ENCODE data around the gene SEC61B. TPM values are rescaled to one million over a fixed set of nuclear protein-coding genes. Genes with fewer than 3 reads are reported as not detected.

SEC61B gene
- total and polyA plus RNA-seq, 10 of the 15 experiments (the other 5 are each of a cell fraction or from before 2014, with no cell fraction given), result 108 to 747 (median 301) TPM

GRCh38 chr9:99266255-99267023 lies 44.4 kb downstream of the SEC61B start (continued):
- no peak for TF ChIP-seq RFX5 (IDR thresholded peaks at IDR 0.05; ENCODE audit: low read depth, low read length)
- TF ChIP-seq ZSCAN29 (IDR thresholded peaks at IDR 0.05), result no peak
- no peak for TF ChIP-seq E2F4 (IDR thresholded peaks at IDR 0.05; ENCODE audit: low read depth, low read length)
- TF ChIP-seq RAD51 (IDR thresholded peaks at IDR 0.05), result peak; percentile 58; the same call in 1 of the 2 replicates
- TF ChIP-seq IKZF1 (conservative IDR thresholded peaks at IDR 0.05), result peak; percentile 89
- no peak for TF ChIP-seq IRF4 (IDR thresholded peaks at IDR 0.05; ENCODE audit: low read depth, low read length)
- no peak for TF ChIP-seq ZBTB40 (IDR thresholded peaks at IDR 0.05; ENCODE audit: borderline replicate concordance)
- TF ChIP-seq TCF7 (IDR thresholded peaks at IDR 0.05; ENCODE audit: borderline replicate concordance), result no peak
- peak; percentile 74 for TF ChIP-seq YY1 (IDR thresholded peaks at IDR 0.05; ENCODE audit: low read depth, low read length)
- TF ChIP-seq IKZF2 (IDR thresholded peaks at IDR 0.05), result peak; percentile 77 to 81
- TF ChIP-seq ZNF274 (IDR thresholded peaks at IDR 0.05; ENCODE audit: insufficient read depth, insufficient read length), result no peak
- TF ChIP-seq CBX3 (IDR thresholded peaks at IDR 0.05; ENCODE audit: borderline replicate concordance, low read depth), result no peak
- no peak for TF ChIP-seq HSF1 (IDR thresholded peaks at IDR 0.05; ENCODE audit: low read depth, low read length)
- TF ChIP-seq BMI1 (IDR thresholded peaks at IDR 0.05; ENCODE audit: borderline replicate concordance), result no peak
- TF ChIP-seq FOXM1 (IDR thresholded peaks at IDR 0.05; ENCODE audit: low read depth, low read length), result 0 out of 2 replicates have a peak, but pooled peaks have one; percentile 30
- 0 out of 2 replicates have a peak, but pooled peaks have one; percentile 18 for TF ChIP-seq ZBED1 (IDR thresholded peaks at IDR 0.05; ENCODE audit: borderline replicate concordance)
- peak; percentile 90 to 97 (median 93); a peak in 5 of 6 replicates for TF ChIP-seq CTCF (IDR thresholded peaks at IDR 0.05 in 2 of 3, conservative IDR thresholded peaks at IDR 0.05 in 1 of 3; ENCODE audit: control insufficient read depth in 2 of 3, extremely low read depth in 1 of 3, insufficient read depth in 1 of 3, low read depth in 3 of 3, low read length in 3 of 3)
- TF ChIP-seq CBFB (IDR thresholded peaks at IDR 0.05; ENCODE audit: low read depth), result peak; percentile 97
- TF ChIP-seq HDGF (IDR thresholded peaks at IDR 0.05), result no peak
- TF ChIP-seq PML (IDR thresholded peaks at IDR 0.05; ENCODE audit: low read length), result no peak; the same call in 1 of the 2 replicates
- no peak for TF ChIP-seq SMAD5 (IDR thresholded peaks at IDR 0.05; ENCODE audit: low read depth)

Data from GM12878 (cell line).